NB4 (cell line): ENCODE data around the gene DGKQ.
"Not testable (repeated sequence)": the region's sequence is repeated elsewhere in the genome, so short reads cannot be mapped to it uniquely, and the experiment has no call there.

Source experiments
- DNase-seq: peaks from one replicate; pipeline ENCODE4 v3.0.0; 2010; ENCODE audit warnings: low read depth
- H3K4me3 ChIP-seq: one replicate; pipeline ENCODE4 v1.5.1; 2011; ENCODE audit warnings: mild to moderate bottlenecking, low read depth, low read length, moderate library complexity
- CTCF ChIP-seq: IDR thresholded peaks from one replicate; pipeline ENCODE4 v1.5.1; 2012; ENCODE audit warnings: low read depth, low read length
- MAX ChIP-seq: IDR thresholded peaks from 2 replicates; pipeline ENCODE4 v1.6.1; 2011; ENCODE audit warnings: low read depth, low read length
- MYC ChIP-seq: IDR thresholded peaks from 2 replicates; pipeline ENCODE4 v1.6.1; 2011; ENCODE audit warnings: low read depth, low read length
- POLR2A ChIP-seq: IDR thresholded peaks from 2 replicates; pipeline ENCODE4 v1.6.1; 2011; ENCODE audit warnings: mild to moderate bottlenecking; ENCODE audit not compliant: insufficient read length; ENCODE audit errors: extremely low read depth

The DGKQ gene

GRCh38 chr4:982814-983213 lies 9.4 kb upstream of the DGKQ start:
- DNase-seq, result no peak
- no peak for TF ChIP-seq MYC
- TF ChIP-seq MAX, result no peak
- no peak for TF ChIP-seq CTCF
- no peak for TF ChIP-seq POLR2A
- no peak overlapping the region for H3K4me3 ChIP-seq

GRCh38 chr4:982291-982690 lies 8.9 kb upstream of the DGKQ start:
- TF ChIP-seq POLR2A (no peak), MAX (no peak), CTCF (no peak), MYC (no peak)
- no peak for DNase-seq
- no peak overlapping the region for H3K4me3 ChIP-seq

- no peak overlapping the region for H3K4me3 ChIP-seq
- TF ChIP-seq MAX (peak; percentile 91), CTCF (no peak), POLR2A (no peak), MYC (peak; percentile 93)
- peak; percentile 94 for DNase-seq
Observed at GRCh38 chr4:978957-979701, 5.8 kb upstream of the DGKQ start.

GRCh38 chr4:976016-976415 lies 2.6 kb upstream of the DGKQ start:
- not testable (repeated sequence) for H3K4me3 ChIP-seq, DNase-seq

- DNase-seq, result no peak
- TF ChIP-seq CTCF (no peak), POLR2A (no peak), MYC (no peak), MAX (no peak)
- no peak overlapping the region for H3K4me3 ChIP-seq
Observed at GRCh38 chr4:974668-975067, 1.3 kb upstream of the DGKQ start.

- peak; percentile 52 for DNase-seq
- no peak for TF ChIP-seq MYC
- no peak for TF ChIP-seq CTCF
- TF ChIP-seq POLR2A, result no peak
- no peak for TF ChIP-seq MAX
- H3K4me3 ChIP-seq, result peak overlapping the region; percentile 58
Observed at GRCh38 chr4:972651-973424, 531 bp downstream of the DGKQ start.
